ENCODE data around the gene ACKR2. TPM values are rescaled to one million over a fixed set of nuclear protein-coding genes. Genes with fewer than 3 reads are reported as not detected.

Gene ACKR2
- total and polyA plus RNA-seq, 7 donors: 0.04 to 1.6 (median 0.79) TPM

- 91 to 93% (median 92%) methylated on average over 5 of the region's 5 CpGs for WGBS, 3 donors
- Histone ChIP-seq H3K4me1 (peaks cover 4% of the 10 kb centered on the region), H3K27me3 (ENCODE audit: insufficient read depth in 3 of 3, low read length in 2 of 3) (no peaks in the 10 kb centered on the region), H3K9me3 (no peaks in the 10 kb centered on the region), H3K4me3 (no peak overlapping the region), H3K27ac (no peak overlapping the region), H3K36me3 (ENCODE audit: insufficient read depth in 1 of 2, low read depth in 1 of 2) (no peaks in the 10 kb centered on the region)
- DNase-seq (no peak), ATAC-seq (no peak)
- no peak for TF ChIP-seq CTCF (IDR thresholded peaks at IDR 0.05)
- intact Hi-C loops (cut with DNase I): no loop called here
These were observed 19.9 kb downstream of the ACKR2 start for GRCh38 chr3:42829083-42829627.

GRCh38 chr3:42829628-42830436, 20.6 kb downstream of the ACKR2 start:
- no peaks in the 10 kb centered on the region for H3K9me3 ChIP-seq
- DNase-seq (no peak), ATAC-seq (no peak)
- H3K27me3 ChIP-seq (ENCODE audit: insufficient read depth in 3 of 3, low read length in 2 of 3): no peaks in the 10 kb centered on the region
- H3K4me3 ChIP-seq: no peak overlapping the region
- H3K27ac ChIP-seq: no peak overlapping the region
- WGBS, 3 donors: 82 to 85% (median 82%) methylated on average over 5 of the region's 5 CpGs
- TF ChIP-seq CTCF (IDR thresholded peaks at IDR 0.05): no peak
- H3K36me3 ChIP-seq (ENCODE audit: insufficient read depth in 1 of 2, low read depth in 1 of 2): no peaks in the 10 kb centered on the region
- intact Hi-C loops (cut with DNase I): loop anchor here in 1 of 2 donors (2.0 kb wide), 1 partner anchor 51 kb away; no protein-coding TSS in a partner anchor
- H3K4me1 ChIP-seq: peaks cover 4% of the 10 kb centered on the region

- no peak for DNase-seq
- H3K9me3 ChIP-seq: no peaks in the 10 kb centered on the region
- no peak overlapping the region for H3K27ac ChIP-seq
- peak in 3 of 4 donors; percentile 46 to 61 (median 57) for ATAC-seq
- H3K27me3 ChIP-seq (ENCODE audit: insufficient read depth in 3 of 3, low read length in 2 of 3): no peaks in the 10 kb centered on the region
- no peak for TF ChIP-seq CTCF (IDR thresholded peaks at IDR 0.05)
- no peaks in the 10 kb centered on the region for H3K36me3 ChIP-seq (ENCODE audit: insufficient read depth in 1 of 2, low read depth in 1 of 2)
- intact Hi-C loops (cut with DNase I): loop anchor here in 1 of 2 donors (2.0 kb wide), 1 partner anchor 50 kb away; no protein-coding TSS in a partner anchor
- WGBS, 3 donors: 33 to 42% (median 33%) methylated on average over 7 of the region's 7 CpGs
- H3K4me3 ChIP-seq: no peak overlapping the region
- peaks cover 4% of the 10 kb centered on the region for H3K4me1 ChIP-seq
These were observed 21.4 kb downstream of the ACKR2 start for GRCh38 chr3:42830437-42831320.

GRCh38 chr3:42831321-42831713, 22.1 kb downstream of the ACKR2 start:
- intact Hi-C loops (cut with DNase I): loop anchor here in 1 of 2 donors (2.0 kb wide), 1 partner anchor 49 kb away; no protein-coding TSS in a partner anchor
- no peaks in the 10 kb centered on the region for H3K36me3 ChIP-seq (ENCODE audit: insufficient read depth in 1 of 2, low read depth in 1 of 2)
- H3K4me1 ChIP-seq: peaks cover 4% of the 10 kb centered on the region
- H3K9me3 ChIP-seq: no peaks in the 10 kb centered on the region
- peak; percentile 64 to 69 for DNase-seq
- H3K27me3 ChIP-seq (ENCODE audit: insufficient read depth in 3 of 3, low read length in 2 of 3): no peaks in the 10 kb centered on the region
- peak; percentile 62 for TF ChIP-seq CTCF (IDR thresholded peaks at IDR 0.05)
- no peak overlapping the region for H3K27ac ChIP-seq
- ATAC-seq: peak; percentile 49 to 84 (median 73)
- 11 to 14% (median 14%) methylated on average over 3 of the region's 3 CpGs for WGBS, 3 donors
- H3K4me3 ChIP-seq: no peak overlapping the region

Measured in psoas muscle (tissue), 8 donors.